Brain microvascular endothelial cell (primary cell): ENCODE results near the gene NCOA7.
A peak's percentile ranks its signal among the peaks of the same experiment; 100 is the strongest.
"Not testable (repeated sequence)": the region's sequence is repeated elsewhere in the genome, so short reads cannot be mapped to it uniquely, and the experiment has no call there.

Experiments
- DNase-seq: peaks from one replicate; pipeline ENCODE4 v3.0.0-alpha.2; 2020
- H3K27ac ChIP-seq: fragments of 250-450 bp; sonication (Bioruptor Pico); 2 replicates; pipeline ENCODE4 v1.5.1; 2020; ENCODE audit warnings: mild to moderate bottlenecking, moderate library complexity
- H3K27me3 ChIP-seq: fragments of 250-450 bp; sonication (Bioruptor Pico); replicated peaks from 2 replicates; pipeline ENCODE4 v1.5.1; 2020; ENCODE audit warnings: mild to moderate bottlenecking
- H3K36me3 ChIP-seq: fragments of 250-450 bp; sonication (Bioruptor Pico); replicated peaks from 2 replicates; pipeline ENCODE4 v1.5.1; 2020; ENCODE audit warnings: mild to moderate bottlenecking
- H3K4me3 ChIP-seq: 2 replicates; pipeline ENCODE4 v1.5.1; 2011; ENCODE audit warnings: low read depth, mild to moderate bottlenecking, control low read depth, low read length, moderate library complexity
- CTCF ChIP-seq: IDR thresholded peaks from 2 replicates; pipeline ENCODE4 v1.5.1; 2011; ENCODE audit warnings: low read depth, mild to moderate bottlenecking, moderate library complexity, low read length, control low read depth, inconsistent platforms; ENCODE audit errors: missing control alignments
- in situ Hi-C: cut with HindIII; loops from 2 replicates; pipeline ENCODE4 v1.10.0; 2017; ENCODE audit warnings: low sequenced_read_pairs, low pct_ligation_motif_present

The NCOA7 gene

DNA sequence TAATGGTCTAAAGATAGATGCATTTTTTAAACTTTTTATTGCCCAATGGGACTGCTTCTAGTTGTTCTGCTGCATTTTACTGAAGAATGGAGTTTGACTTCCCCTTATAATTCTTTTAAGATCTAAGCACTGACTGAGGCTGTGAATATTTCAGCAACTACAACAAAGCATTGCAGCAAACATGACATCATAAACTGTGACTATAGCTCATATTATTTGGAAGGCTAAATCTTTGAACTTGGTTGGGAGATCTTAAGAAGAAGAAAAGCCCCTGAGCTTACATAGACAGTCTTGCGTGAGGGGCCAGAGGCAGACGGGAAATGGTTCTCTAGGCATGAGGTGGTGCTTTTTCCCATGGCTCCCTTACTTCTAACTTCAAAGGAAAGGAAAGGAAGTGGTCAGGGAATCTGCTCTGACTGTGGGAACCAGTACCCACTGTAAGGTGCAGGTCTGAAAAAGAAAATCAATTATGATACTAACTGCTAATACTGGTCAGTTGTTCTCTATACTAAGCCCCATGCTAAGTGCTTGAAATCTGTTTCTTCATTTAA, 26.6 kb upstream of the NCOA7 start:
- in situ Hi-C loops: no loop called here
- no peak for DNase-seq
- H3K27ac ChIP-seq: no peak overlapping the region
- H3K27me3 ChIP-seq: no peaks in the 10 kb centered on the region
- no peak for TF ChIP-seq CTCF
- no peak overlapping the region for H3K4me3 ChIP-seq
- no peaks in the 10 kb centered on the region for H3K36me3 ChIP-seq

DNA sequence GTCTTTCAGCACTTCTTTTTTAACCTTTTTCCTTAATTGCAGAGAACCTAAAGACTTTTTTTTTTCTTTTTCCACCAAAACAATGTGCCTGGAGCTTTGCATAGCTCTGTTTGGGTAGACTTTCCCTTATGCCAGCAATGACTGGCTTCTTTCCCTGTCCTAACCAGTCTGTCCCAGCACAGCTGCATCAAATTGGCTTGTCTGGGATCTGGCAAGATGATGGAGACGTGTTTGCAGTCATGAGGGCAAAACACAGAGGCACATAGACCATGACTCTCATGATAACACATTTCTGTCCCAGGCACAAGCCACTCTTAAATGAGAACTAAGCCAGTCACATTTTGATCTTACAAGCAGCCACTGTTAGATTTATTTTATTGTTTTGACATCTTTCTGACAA, 24.8 kb upstream of the NCOA7 start:
- Histone ChIP-seq H3K4me3 (no peak overlapping the region), H3K27me3 (no peaks in the 10 kb centered on the region), H3K27ac (no peak overlapping the region), H3K36me3 (no peaks in the 10 kb centered on the region)
- no peak for TF ChIP-seq CTCF
- DNase-seq: no peak
- in situ Hi-C loops: no loop called here

- Histone ChIP-seq H3K4me3 (no peak overlapping the region), H3K27ac (no peak overlapping the region), H3K36me3 (no peaks in the 10 kb centered on the region), H3K27me3 (no peaks in the 10 kb centered on the region)
- TF ChIP-seq CTCF: no peak
- in situ Hi-C loops: no loop called here
- peak; percentile 33 for DNase-seq
Measured at GRCh38 chr6:125766641-125767040, 24.1 kb upstream of the NCOA7 start.

- H3K27me3 ChIP-seq: no peaks in the 10 kb centered on the region
- in situ Hi-C loops: no loop called here
- TF ChIP-seq CTCF: no peak
- no peak overlapping the region for H3K27ac ChIP-seq
- H3K36me3 ChIP-seq: no peaks in the 10 kb centered on the region
- DNase-seq: no peak
- no peak overlapping the region for H3K4me3 ChIP-seq
Measured at GRCh38 chr6:125769147-125769783, 21.5 kb upstream of the NCOA7 start.

DNA sequence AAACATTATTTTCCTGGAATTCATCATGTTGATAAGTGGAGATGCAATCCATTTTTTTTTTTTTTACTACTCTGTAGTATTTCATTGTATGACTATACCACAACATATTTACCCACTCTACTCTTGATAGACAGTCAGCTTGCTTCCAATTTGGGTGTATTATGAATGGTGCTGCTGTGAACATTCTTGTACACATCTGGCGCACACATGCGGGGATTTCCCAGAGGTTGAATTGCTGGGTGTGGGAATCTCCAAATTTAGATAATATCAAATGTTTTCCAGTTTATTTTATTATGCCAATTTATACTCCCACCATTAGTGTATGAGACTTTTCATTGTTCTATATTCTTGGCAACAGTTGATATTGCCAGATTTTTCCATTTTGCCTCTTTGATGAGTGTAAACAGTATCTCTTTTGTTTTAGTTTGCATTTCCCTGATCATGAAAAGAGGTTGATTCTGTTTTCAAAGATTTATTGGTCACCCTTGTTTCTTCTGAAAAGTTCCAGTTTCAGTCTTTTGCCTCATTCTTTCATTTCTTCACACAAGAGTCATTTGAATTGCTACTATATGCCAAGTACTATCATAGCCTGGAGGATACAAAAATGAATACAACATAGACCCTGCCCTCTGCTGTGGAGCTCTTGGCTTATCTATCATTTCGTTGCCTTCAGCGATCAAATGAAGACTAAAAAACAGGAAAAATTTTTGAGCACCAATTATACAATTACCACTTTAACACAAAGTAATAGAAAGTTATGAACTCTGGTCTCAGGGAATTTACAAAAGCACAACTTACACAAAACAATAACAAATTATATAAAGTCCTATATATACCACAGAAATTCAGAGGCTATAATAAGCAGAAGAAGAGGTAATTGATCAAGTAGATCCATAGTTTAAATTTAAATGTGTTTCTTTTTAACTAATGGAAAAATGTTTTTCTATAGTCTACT, 17.1 kb upstream of the NCOA7 start:
- Histone ChIP-seq H3K36me3 (no peaks in the 10 kb centered on the region), H3K4me3 (no peak overlapping the region), H3K27me3 (no peaks in the 10 kb centered on the region), H3K27ac (no peak overlapping the region)
- DNase-seq: no peak
- TF ChIP-seq CTCF: no peak
- in situ Hi-C loops: no loop called here

DNA sequence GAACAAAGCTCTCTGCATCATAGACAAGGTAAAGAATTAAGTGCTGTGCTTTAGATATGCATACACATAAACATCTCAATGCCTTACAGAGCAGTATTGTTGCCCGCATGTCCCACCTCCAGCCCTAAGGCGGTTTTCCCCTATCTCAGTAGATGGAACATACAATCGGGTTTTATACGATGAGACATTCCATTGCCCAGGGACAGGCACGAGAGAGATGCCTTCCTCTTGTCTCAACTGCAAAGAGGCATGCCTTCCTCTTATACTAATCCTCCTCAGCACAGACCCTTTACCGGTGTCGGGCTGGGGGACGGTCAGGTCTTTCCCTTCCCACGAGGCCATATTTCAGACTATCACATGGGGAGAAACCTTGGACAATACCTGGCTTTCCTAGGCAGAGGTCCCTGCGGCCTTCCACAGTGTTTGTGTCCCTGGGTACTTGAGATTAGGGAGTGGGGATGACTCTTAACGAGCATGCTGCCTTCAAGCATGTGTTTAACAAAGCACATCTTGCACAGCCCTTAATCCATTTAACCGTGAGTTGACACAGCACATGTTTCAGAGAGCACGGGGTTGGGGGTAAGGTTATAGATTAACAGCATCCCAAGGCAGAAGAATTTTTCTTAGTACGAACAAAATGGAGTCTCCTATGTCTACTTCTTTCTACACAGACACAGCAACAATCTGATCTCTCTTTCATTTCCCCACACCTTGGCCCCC, 14.5 kb upstream of the NCOA7 start:
- not testable (repeated sequence) for H3K4me3 ChIP-seq, H3K36me3 ChIP-seq, DNase-seq, H3K27me3 ChIP-seq, H3K27ac ChIP-seq
- in situ Hi-C loops: loop anchor here (25.0 kb wide), 1 partner anchor 186 kb away; the partner anchor contains the start of gene HINT3
